HUDEP-2 (cell line): ENCODE results near the gene ARF1.

Source experiments
- DNase-seq, 76 experiments: peaks; one replicate each; lab custom pipeline; 2025; ENCODE audit not compliant: unreplicated experiment in 76 of 76; lab: John Stamatoyannopoulos, UW

Gene ARF1

GRCh38 chr1:228114827-228115226 lies 32.3 kb downstream of the ARF1 start:
- no peak for DNase-seq

DNA sequence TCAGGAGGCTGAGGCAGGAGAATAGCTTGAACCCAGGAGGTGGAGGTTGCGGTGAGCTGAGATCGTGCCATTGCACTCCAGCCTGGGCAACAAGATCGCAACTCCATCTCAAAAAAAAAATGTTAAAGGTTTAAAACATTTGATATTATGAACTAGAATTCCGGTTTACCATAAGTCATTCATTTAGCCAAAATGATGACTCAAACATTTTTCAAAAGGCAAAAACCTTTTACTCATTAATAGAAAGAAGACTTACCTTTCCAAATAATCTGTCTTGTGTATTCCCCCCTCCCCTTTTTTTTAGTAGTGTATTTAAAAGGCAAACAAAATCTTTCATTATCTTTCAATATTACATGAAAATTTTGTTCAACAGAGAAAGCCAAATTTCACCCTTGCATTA lies 34.8 kb downstream of the ARF1 start:
- DNase-seq: no peak

- no peak for DNase-seq
These were observed 35.5 kb downstream of the ARF1 start for GRCh38 chr1:228118040-228118439.

GRCh38 chr1:228120351-228120750 lies 37.8 kb downstream of the ARF1 start:
- DNase-seq: no peak

GRCh38 chr1:228120857-228121489 lies 38.5 kb downstream of the ARF1 start:
- no peak for DNase-seq

DNA sequence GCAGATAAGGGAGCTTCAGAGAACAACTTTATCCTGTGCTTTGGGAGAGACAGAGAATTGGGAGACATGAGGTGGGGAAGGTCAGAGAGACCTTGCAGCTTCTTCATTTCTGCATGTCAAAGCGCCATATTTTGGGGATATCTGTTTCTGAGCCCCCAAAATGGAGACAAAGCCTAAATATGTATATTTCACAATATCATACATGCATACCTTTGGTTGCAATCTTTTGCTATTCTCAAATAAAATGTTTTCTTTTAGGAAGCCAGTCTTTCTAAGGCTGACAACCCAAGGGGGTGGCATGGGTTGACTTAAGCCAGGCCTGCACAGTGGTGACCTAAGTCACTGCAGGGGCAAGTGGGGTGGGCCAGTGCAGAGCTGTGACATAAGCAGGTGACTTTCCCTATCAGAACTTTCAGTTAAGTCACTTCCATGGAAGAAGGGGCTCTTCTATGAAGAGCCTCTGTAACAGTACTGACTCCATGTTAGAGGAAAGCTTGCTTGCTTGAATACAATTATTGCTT lies 40.5 kb downstream of the ARF1 start:
- no peak for DNase-seq

GRCh38 chr1:228123505-228123904 lies 41.0 kb downstream of the ARF1 start:
- DNase-seq: no peak

DNA sequence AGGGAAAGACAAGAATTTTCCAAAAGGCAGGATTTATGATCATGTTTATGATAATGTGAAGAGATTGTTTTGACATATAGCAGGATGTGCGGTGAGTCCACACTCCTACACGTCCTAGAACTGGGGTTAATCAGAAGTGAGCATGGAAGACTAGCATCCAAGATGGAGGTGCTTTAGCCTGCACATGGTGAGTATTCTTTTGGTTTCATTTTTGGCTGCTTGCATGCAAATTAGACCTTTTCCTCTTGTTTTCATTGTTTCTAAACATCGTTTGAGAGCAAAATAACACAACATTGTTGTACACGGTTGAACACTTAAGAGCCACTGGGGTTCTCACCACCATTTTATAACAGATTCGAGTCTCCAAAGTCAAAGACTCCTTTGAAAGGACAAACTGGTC lies 42.7 kb downstream of the ARF1 start:
- DNase-seq: no peak

- DNase-seq: no peak
These were observed 49.3 kb downstream of the ARF1 start for GRCh38 chr1:228131766-228132165.

DNA sequence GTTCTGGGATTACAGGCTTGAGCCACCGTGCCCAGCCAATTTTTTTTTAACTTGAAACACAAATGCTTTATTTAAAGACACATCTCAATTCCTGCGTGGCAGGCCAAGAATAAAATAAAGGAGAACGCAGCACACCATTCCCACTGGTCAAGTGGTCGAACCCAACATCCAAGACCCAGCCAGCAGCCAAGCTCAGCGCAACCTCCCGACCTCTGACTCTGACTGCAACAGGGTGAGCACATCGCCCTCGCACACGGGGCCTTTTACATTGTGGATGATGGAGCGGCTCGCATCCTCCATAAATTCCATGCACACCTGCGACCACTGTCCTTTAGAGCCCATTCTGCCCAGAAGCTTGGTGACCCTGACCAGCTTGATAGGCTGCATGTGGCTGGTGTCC lies 52.1 kb downstream of the ARF1 start:
- no peak for DNase-seq

- DNase-seq: peak in 4 of 76 experiments; percentile 10 to 22 (median 13)
These were observed 54.4 kb downstream of the ARF1 start for GRCh38 chr1:228136901-228137300.

DNA sequence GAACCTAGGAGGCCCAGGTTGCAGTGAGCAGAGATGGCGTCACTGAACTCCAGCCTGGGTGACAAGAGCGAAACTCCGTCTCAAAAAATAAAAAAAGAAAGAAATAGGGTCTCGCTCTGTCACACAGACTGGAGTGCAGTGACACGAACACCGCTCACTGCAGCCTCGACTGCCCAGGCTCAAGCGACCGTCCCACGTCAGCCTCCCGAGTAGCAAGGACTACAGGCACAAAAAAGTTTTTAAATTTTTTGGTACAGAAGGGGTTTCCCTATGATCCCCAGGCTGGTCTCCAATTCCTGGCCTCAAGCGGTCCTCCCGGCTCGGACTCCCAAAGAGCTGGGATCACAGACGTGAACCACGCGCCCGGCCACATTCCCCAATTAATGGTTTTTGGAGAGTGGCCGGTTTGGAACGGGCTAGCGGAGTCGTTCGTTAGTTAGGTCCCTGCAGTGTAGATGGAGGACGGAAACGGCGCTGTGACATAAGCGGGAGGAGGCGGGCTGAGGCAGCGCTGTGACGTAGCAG lies 57.0 kb downstream of the ARF1 start:
- no peak for DNase-seq

- peak in 75 of 76 experiments; percentile 76 to 100 (median 99) for DNase-seq
These were observed 57.6 kb downstream of the ARF1 start, which contains the start of gene GUK1 for GRCh38 chr1:228139931-228140723. Gene GUK1 (plus strand): TSS chr1:228140279. CDS start chr1:228140303, 24 bp downstream.

DNA sequence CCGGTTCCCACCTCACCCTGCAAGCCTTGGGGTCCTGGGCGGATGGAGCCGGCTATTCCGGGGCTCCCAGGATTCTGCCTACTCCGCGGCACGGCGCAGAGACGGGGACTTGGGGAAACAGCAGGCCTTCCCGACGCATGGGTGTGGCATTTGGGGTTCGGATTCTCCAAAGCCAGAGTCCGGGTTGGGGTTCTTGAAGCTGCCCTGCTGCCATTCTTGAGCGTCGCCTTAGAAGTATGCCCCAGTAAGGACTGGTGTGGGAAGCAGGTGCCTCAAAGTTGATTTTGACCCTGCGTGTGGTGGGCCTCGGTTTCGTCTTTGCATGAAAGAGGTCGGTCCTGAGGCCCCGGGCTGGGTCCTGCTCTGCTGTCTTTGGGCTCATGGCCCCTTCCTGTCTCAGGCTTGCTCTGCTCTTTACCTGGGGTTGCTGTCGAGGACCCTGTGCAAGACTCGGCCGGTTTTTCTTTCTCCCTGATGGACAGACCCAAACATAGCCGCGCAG lies 58.3 kb downstream of the ARF1 start:
- DNase-seq: no peak

DNA sequence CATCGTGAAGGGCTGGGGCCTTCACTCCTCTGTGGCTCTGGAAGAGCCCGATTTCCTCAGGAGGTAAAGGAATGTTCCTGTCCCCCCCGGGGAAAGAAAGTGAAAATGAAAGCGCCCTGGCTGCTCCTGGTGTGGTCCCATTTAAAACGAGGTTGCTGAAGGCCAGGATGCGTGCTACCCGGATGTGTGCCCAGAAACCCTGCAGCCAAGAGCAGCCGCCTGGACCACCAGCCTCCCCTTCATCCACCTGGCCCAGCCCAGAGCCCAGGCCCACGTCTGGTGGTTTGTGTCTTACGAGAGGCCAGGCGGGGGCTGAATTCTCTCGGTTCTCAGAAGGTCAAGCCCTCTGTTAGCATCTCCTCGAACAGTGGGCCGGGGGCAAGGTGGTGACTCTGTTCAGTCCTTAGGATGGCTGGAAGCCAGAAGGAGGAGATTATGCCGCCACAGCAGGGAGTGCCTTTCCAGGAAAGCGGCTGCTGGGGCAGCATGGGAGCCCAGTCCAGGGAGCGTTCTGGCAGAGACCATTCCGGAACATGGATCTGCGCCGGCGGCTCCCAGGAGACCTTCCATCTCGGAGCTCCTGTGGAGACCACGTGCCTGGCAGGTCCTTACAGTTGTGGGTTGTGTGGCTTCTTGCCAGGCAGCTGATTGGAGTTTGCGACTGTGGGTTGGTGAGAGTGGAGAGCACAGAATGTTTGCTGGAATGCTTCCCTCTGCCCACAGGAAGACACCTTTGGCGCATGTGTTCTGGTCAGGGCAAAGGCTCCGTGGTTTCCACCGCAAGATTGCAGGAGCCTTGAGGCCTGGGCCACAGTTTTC lies 58.9 kb downstream of the ARF1 start:
- DNase-seq: peak in 37 of 76 experiments; percentile 14 to 63 (median 35)

DNA sequence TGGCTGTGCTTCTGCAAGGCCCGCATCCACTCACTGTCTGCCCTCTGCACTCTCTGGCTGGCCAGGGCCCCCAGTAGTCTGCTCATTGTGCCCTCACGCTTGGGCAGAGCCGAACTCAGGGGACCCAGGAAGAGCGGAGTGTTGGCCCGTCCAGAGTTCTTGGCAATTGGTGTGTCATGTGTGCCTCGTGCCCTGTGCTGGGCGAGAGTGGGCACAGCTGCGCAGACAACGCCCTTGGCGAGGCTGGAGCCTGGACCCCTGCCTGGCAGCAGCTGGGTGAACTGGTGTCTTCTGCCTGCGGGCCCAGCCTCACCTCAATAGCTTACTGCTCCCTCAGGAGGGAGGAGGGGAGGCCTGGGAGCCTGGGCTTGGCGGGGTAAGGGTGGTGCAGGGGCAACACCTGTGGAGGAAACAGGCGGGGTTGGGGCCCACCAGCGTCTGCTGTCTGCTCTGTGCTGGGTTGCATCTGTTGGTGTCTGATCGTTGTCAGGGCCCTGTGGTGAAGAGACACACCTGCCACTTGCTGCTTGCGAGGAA lies 59.7 kb downstream of the ARF1 start:
- no peak for DNase-seq

- peak in 1 of 76 experiments; percentile 19 for DNase-seq
These were observed 60.2 kb downstream of the ARF1 start for GRCh38 chr1:228142701-228143136.

- DNase-seq: no peak
These were observed 61.1 kb downstream of the ARF1 start for GRCh38 chr1:228143480-228144192.

DNA sequence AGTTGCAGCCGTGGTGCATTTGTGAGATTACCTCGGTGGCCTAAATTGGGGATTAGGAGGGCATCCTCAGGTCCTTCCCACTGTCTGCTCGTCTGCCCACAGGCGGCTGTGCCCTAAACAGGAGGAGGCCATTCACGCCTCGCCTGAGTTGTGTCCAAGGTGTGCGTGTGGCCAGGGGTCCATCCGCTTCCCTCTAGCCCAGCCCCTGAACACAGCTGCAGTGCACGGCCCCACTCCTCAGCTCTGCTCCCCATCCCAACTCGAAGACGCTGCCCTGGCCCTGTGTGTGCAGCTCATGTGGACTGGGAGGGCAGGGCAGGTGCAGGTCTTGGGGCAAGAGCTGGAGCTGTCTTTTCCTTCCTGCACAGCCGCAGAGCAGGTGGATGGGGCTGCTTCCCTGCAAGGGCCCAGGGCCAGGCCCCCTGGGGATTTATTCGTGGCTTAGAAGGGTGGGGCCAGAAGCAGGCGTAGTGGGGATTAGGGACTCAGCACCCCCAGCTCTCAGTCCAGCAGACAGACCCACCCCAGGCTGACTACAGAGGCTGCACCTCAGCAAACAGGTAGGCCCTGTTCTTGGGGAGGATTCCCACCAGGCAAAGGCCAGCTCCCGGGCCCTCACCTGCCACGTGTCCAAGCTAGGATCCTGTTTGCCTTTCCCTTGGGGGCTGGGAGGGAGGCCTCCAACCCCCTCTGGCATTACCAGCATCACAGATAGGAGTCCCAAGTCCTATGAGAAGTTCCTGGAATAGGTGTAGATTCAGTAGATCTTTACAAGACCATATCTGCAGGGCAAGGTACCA lies 61.9 kb downstream of the ARF1 start:
- no peak for DNase-seq
